ENCODE measurements around the gene PTGER1. TPM values are rescaled to one million over a fixed set of nuclear protein-coding genes. Genes with fewer than 3 reads are reported as not detected.
A peak's percentile ranks its signal among the peaks of the same experiment; 100 is the strongest.

PTGER1 gene, protein sequence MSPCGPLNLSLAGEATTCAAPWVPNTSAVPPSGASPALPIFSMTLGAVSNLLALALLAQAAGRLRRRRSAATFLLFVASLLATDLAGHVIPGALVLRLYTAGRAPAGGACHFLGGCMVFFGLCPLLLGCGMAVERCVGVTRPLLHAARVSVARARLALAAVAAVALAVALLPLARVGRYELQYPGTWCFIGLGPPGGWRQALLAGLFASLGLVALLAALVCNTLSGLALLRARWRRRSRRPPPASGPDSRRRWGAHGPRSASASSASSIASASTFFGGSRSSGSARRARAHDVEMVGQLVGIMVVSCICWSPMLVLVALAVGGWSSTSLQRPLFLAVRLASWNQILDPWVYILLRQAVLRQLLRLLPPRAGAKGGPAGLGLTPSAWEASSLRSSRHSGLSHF
- under 1 TPM; 0.29 to 0.41 TPM for total RNA-seq

DNA sequence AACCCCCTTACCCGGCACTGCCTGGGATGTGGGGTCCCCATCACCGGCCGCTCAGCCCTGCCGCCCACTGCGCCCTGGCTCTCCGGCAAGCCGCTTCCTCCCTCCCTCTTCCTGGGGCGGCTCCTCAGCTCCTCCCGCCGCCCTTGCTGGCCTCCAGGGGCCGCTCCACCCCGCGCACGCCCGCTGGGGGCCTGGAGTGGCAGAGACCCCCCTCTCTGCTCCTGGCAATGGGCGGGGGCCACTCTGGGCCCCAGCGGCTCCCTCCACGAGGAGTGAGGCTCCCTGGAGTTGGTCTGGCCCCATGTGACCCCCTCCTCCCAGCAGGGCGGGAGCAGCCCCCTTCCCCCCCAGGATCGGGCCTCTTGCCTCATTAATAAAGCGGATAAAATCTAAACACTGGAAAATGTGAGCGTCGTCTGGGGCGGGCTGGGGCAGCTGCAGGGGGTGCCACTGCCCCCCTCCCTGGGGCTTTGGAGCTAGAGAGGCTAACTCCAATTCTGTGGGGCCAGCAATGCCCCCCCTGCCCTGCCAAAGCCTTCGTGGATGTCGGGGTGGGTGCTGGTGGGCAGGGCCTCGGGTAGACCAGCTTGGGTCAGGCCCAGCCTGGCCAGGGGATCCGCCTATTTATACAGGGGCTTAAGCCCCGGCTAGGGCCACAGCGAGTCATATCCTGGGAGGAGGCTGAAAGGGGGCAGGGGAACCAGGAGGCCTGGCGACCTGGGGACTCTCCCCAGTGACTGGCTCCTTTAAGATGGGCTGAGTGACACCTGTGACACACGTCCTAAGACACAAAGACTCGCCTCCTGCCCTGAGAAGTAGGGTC, at the start of gene PTGER1:
Gene PTGER1 (minus strand): TSS at position 104 of the 823 bp plus-strand sequence. CDS start 1,034 bp downstream, outside the sequence.
- CTCF ChIA-PET, result interaction anchor here (1.0 to 1.7 kb wide), 7 partner anchors 8 to 60 kb away, joined by 3 to 5 read pairs (median 4); partner anchors contain the start of genes DNAJB1 and PKN1
- POLR2A ChIA-PET, result interaction anchor here (1.0 to 1.2 kb wide), 2 partner anchors 39 to 43 kb away, joined by 3 read pairs; no protein-coding TSS in a partner anchor
- Mint-ChIP-seq H3K4me1 (ENCODE audit: low read depth) (peaks cover 29% of the 10 kb centered on the region), H3K27ac (no peak within 1 kb of the TSS), H3K36me3 (peaks cover 4% of the 10 kb centered on the region), H3K27me3 (peaks cover 18% of the 10 kb centered on the region), H3K9me3 (no peaks in the 10 kb centered on the region), H3K4me3 (peak within 1 kb of the TSS; percentile 23)
- DNase-seq, result peak; percentile 74
- intact Hi-C loops (cut with micrococcal nuclease), result no loop called here

DNA sequence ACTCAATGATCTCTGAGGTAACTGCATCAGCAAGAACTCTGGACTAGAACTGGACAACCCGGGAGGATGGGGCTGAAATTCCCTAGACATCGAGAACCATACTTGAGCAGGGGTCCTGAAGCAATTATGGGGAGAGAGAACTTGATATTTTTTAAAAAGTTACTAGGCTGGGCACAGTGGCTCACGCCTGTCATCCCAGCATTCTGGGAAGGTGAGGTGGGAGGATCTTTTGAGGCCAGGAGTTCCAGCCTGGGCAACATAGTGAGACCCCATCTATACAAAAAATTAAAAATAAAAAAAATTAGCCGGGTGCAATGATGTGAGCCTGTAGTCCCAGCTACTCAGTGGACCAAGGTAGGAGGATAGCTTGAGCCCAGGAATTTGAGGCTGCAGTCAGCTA, 45.4 kb upstream of the PTGER1 start:
- POLR2A ChIA-PET, result no interaction called here
- Mint-ChIP-seq H3K9me3 (no peaks in the 10 kb centered on the region), H3K27ac (peak overlapping the region; percentile 97), H3K27me3 (no peaks in the 10 kb centered on the region), H3K4me3 (no peak overlapping the region), H3K4me1 (ENCODE audit: low read depth) (peaks cover 56% of the 10 kb centered on the region), H3K36me3 (peaks cover 22% of the 10 kb centered on the region)
- intact Hi-C loops (cut with micrococcal nuclease), result loop anchor here (5.0 to 10.0 kb wide), 3 partner anchors 127 to 1554 kb away; partner anchors contain the start of gene TPM4
- DNase-seq, result no peak
- CTCF ChIA-PET, result interaction anchor here (1.0 to 1.4 kb wide), 3 partner anchors 15 to 40 kb away, joined by 3 to 4 read pairs (median 3); no protein-coding TSS in a partner anchor

DNA sequence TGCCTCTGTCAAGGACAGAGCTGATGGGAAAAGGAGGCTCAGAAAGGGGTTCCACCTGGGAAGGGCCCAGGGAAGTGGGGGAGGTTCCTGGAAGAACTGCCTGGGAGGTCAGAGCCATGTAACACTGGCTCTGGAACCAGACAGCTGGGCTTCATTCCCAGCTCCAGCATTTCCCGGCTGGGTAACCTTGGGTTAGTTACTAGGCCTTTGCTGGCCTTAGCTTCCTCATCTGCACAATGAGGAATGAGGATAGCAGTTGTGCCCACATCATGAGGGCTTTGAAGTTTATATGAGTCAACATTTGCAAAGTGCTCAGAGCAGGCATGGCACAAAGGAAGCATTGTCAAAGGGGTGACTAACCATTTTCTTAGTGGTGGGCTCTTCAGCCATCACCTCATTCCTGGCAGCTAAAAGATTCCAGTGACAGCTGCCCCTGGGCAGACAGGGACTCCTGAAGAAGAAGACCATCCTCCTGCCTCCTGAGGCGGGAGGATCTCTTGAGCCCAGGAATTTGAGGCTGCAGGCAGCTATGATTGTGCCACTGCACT, 44.8 kb upstream of the PTGER1 start:
- Mint-ChIP-seq H3K4me1 (ENCODE audit: low read depth) (peaks cover 62% of the 10 kb centered on the region), H3K4me3 (peak overlapping the region; percentile 88), H3K9me3 (no peaks in the 10 kb centered on the region), H3K27ac (peak overlapping the region; percentile 97), H3K27me3 (no peaks in the 10 kb centered on the region), H3K36me3 (peaks cover 28% of the 10 kb centered on the region)
- POLR2A ChIA-PET, result interaction anchor here (1.5 kb wide), 1 partner anchor 9 kb away, joined by 5 read pairs; no protein-coding TSS in a partner anchor
- intact Hi-C loops (cut with micrococcal nuclease), result loop anchor here (5.0 to 10.0 kb wide), 3 partner anchors 127 to 1555 kb away; partner anchors contain the start of gene TPM4
- DNase-seq, result peak; percentile 52
- CTCF ChIA-PET, result interaction anchor here (0.8 to 1.4 kb wide), 2 partner anchors 14 to 39 kb away, joined by 3 read pairs; no protein-coding TSS in a partner anchor

DNA sequence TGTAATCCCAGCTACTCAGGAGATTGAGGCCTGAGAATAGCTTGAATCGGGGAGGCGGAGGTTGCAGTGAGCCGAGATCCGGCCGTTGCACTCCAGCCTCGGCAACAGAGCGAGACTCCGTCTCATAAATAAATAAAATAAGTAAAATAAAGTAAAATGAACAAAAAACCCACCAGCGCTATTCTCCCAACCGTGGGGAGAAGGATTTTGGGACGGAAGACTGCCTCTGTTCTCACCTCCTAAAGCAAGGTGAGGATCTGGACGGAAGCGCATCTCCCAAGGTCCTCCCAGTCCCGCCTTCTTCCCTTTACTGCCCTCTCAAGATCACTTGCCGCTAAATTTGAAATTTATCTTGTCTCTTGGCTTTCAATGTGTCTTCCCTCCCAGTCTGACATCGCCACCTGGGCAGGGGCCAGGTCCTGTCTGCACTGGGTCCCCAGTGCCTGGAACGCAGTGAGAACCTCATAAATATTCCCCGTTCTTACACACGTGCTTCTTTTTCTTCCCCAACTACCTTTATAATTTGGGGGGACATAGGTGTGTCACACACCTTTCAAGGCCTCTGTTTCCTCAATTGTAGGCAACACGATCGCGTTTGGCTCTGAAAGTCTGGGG, 44.2 kb upstream of the PTGER1 start:
- H3K9me3 Mint-ChIP-seq, result no peaks in the 10 kb centered on the region
- H3K27ac Mint-ChIP-seq, result peak overlapping the region; percentile 97
- no peak for DNase-seq
- ChIA-PET POLR2A (interaction anchor here (0.7 to 1.5 kb wide), 2 partner anchors 10 to 637 kb away, joined by 3 to 5 read pairs; no protein-coding TSS in a partner anchor), CTCF (interaction anchor here (0.8 to 3.0 kb wide), 3 partner anchors 14 to 39 kb away, joined by 3 to 11 read pairs (median 3); no protein-coding TSS in a partner anchor)
- no peaks in the 10 kb centered on the region for H3K27me3 Mint-ChIP-seq
- peaks cover 68% of the 10 kb centered on the region for H3K4me1 Mint-ChIP-seq (ENCODE audit: low read depth)
- intact Hi-C loops (cut with micrococcal nuclease), result no loop called here
- H3K4me3 Mint-ChIP-seq, result peak overlapping the region; percentile 88
- H3K36me3 Mint-ChIP-seq, result peaks cover 34% of the 10 kb centered on the region

DNA sequence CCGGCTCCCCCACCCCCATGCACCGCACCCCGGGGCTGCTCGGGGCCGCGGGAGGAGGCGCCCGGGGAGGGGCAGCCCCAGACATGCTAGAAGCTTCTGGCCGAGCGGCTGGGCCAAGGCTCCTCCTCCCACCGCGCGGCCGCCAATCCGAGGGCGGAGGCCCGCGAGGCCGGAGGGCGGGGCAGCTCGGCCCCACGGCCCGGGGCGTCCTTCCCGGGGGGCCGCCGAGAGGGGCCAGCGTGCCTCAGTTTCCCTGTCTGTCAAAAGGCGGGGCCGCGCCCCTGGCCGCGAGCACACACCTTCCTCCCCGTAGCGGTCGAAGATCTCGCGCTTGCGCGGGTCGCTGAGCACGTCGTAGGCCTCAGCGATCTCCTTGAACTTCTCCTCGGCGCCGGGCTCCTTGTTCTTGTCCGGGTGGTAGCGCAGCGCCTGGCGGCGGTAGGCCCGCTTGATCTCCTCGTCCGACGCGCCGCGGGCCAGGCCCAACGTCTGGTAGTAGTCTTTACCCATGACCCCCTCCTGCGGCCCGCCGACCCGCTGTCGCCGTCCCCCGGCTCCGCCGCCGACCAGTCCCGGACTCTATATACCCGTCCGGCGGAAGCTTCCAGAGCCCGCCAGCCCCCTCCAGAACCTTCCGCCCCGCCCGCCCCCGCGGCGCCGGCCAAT, 42.8 kb upstream of the PTGER1 start, which contains the start of gene DNAJB1:
Gene DNAJB1 (minus strand): TSS at position 558 of the 666 bp plus-strand sequence. CDS start 48 bp downstream, at position 510.
- H3K9me3 Mint-ChIP-seq, result no peaks in the 10 kb centered on the region
- peak within 1 kb of the TSS; percentile 88 for H3K4me3 Mint-ChIP-seq
- peak within 1 kb of the TSS; percentile 97 for H3K27ac Mint-ChIP-seq
- no peaks in the 10 kb centered on the region for H3K27me3 Mint-ChIP-seq
- peaks cover 36% of the 10 kb centered on the region for H3K36me3 Mint-ChIP-seq
- intact Hi-C loops (cut with micrococcal nuclease), result loop anchor here (1.0 kb wide), 2 partner anchors 11 kb away; partner anchors contain the start of gene TECR
- peak; percentile 79 for DNase-seq
- ChIA-PET POLR2A (interaction anchor here (0.5 to 2.3 kb wide), 9 partner anchors 10 to 754 kb away, joined by 3 to 18 read pairs (median 7); partner anchors contain the start of genes GIPC1, MRI1 and ZNF333), CTCF (interaction anchor here (0.8 to 4.0 kb wide), 8 partner anchors 12 to 381 kb away, joined by 3 to 21 read pairs (median 4); partner anchors contain the start of genes ASF1B and PTGER1)
- peaks cover 60% of the 10 kb centered on the region for H3K4me1 Mint-ChIP-seq (ENCODE audit: low read depth)

DNA sequence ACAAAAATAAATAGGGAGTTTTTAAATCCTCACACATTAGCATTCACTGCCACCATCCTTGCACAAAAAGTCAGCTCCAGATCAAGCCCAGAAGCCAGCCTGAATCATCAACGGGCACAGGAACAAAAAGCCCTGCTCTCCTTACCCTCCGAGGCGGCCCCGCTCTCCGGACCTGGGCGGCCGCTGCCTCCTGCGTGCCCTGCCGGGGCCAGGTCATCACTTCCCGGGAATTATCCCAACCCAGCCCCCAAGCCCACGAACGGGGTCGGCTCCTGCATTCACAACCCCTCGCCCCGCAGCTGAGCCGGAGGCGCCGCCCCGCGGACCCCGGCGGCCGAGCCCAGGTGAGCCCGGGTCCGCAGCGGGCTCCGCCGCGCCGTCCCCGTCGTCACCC, 42.3 kb upstream of the PTGER1 start:
- H3K9me3 Mint-ChIP-seq, result no peaks in the 10 kb centered on the region
- peak overlapping the region; percentile 88 for H3K4me3 Mint-ChIP-seq
- H3K36me3 Mint-ChIP-seq, result peaks cover 36% of the 10 kb centered on the region
- CTCF ChIA-PET, result interaction anchor here (0.8 to 4.0 kb wide), 6 partner anchors 11 to 381 kb away, joined by 3 to 21 read pairs (median 8); partner anchors contain the start of gene ASF1B
- intact Hi-C loops (cut with micrococcal nuclease), result no loop called here
- DNase-seq, result no peak
- POLR2A ChIA-PET, result interaction anchor here (0.6 to 2.3 kb wide), 7 partner anchors 10 to 753 kb away, joined by 3 to 18 read pairs (median 7); partner anchors contain the start of genes GIPC1 and MRI1
- H3K4me1 Mint-ChIP-seq (ENCODE audit: low read depth), result peaks cover 55% of the 10 kb centered on the region
- no peaks in the 10 kb centered on the region for H3K27me3 Mint-ChIP-seq
- H3K27ac Mint-ChIP-seq, result peak overlapping the region; percentile 82

DNA sequence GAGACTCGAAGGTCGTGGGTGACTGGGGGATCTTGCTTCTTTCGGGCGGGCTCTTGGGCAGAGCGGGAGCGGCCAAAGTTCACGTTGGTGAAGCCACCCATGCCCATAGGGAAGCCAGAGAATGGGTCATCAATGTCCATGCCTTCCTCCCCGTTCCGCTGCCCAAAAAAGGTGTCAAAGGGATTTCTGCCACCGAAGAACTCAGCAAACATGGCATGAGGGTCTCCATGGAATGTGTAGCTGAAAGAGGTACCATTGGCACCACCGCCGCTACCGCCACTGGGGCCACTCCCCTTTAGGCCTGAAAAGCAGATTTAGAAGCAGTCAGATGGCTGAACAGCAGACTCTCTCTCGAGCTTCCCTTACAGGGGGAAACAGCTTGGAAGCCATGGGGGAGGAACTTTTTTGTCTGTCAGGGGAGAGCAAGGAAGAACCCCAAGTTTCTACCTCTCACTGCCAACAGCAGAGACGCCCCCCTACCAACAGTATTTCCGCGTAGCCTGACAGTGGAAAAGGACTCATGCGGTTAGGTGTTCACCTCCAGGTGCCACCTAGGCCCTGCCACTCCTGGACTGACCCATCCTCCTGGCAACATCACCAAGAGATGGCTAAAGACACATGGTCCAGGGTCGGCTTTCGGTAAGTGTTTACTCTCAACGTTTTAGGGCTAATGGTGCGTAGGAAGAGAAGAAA, 41.7 kb upstream of the PTGER1 start:
- Mint-ChIP-seq H3K36me3 (peaks cover 36% of the 10 kb centered on the region), H3K27ac (peak overlapping the region; percentile 82), H3K4me1 (ENCODE audit: low read depth) (peaks cover 50% of the 10 kb centered on the region), H3K27me3 (no peaks in the 10 kb centered on the region), H3K4me3 (peak overlapping the region; percentile 88), H3K9me3 (no peaks in the 10 kb centered on the region)
- POLR2A ChIA-PET, result interaction anchor here (0.6 to 2.3 kb wide), 6 partner anchors 9 to 753 kb away, joined by 3 to 18 read pairs (median 12); partner anchors contain the start of genes GIPC1 and MRI1
- peak; percentile 29 for DNase-seq
- CTCF ChIA-PET, result interaction anchor here (0.8 to 4.0 kb wide), 6 partner anchors 11 to 170 kb away, joined by 3 to 21 read pairs (median 8); no protein-coding TSS in a partner anchor
- intact Hi-C loops (cut with micrococcal nuclease), result no loop called here

DNA sequence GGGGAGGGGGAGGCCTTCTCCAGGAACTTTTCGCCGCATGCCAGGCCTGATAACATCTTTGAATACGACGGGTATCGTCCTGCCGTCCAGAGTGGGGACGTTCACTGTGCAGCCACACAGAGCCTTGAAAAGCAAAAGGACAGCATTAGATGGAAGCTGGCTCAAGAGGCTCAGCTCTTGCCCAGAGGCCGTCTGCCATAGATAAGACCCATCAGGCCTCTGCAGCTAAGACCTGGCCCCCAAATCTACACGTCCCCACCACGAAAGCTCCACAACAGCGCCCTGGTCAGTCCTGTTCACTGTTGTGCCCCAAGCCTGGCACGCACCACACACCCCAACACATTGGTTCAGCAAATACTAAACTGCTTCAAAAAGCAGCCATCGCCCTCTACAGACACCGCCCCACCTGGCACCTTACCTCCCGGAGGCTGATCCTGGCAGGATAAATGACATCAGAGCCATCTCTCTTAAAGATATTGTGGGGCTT, 40.9 kb upstream of the PTGER1 start:
- Mint-ChIP-seq H3K27ac (peak overlapping the region; percentile 82), H3K4me3 (peak overlapping the region; percentile 88), H3K36me3 (peaks cover 36% of the 10 kb centered on the region), H3K27me3 (no peaks in the 10 kb centered on the region), H3K4me1 (ENCODE audit: low read depth) (peaks cover 47% of the 10 kb centered on the region), H3K9me3 (no peaks in the 10 kb centered on the region)
- ChIA-PET CTCF (interaction anchor here (1.5 to 4.0 kb wide), 3 partner anchors 10 to 171 kb away, joined by 4 to 21 read pairs (median 11); no protein-coding TSS in a partner anchor), POLR2A (interaction anchor here (0.8 kb wide), 1 partner anchor 10 kb away, joined by 3 read pairs; no protein-coding TSS in a partner anchor)
- no peak for DNase-seq
- intact Hi-C loops (cut with micrococcal nuclease), result no loop called here

DNA sequence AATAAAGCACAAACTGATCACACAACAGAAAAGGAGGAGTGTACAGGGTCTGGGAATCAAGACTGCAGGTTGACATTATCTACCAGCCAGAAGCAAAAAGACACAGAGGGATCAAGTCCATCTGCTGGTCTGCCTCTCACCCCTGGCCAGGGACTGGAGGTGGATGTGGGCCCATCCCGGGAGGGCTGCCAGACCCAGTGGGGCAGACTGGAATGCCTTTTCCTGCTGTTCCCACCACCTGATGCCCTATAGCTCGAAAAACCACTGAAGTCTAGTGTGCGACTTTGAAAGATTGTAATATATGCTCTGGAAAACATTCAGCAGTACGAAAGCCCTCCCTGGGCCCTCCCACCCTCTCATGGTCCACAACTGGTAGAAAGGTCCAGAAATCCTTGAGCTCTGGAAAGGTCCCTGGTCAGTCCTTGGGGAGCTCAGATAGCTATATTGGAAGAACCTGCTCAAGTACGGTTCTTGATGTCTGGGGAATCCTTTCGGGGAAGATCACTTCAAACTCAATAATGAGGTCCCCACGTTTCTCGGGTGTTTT, 40.4 kb upstream of the PTGER1 start:
- no peak for DNase-seq
- intact Hi-C loops (cut with micrococcal nuclease), result no loop called here
- H3K4me3 Mint-ChIP-seq, result peak overlapping the region; percentile 88
- peaks cover 36% of the 10 kb centered on the region for H3K36me3 Mint-ChIP-seq
- H3K27me3 Mint-ChIP-seq, result no peaks in the 10 kb centered on the region
- H3K9me3 Mint-ChIP-seq, result no peaks in the 10 kb centered on the region
- ChIA-PET CTCF (interaction anchor here (1.5 to 4.0 kb wide), 2 partner anchors 9 to 171 kb away, joined by 4 to 21 read pairs; no protein-coding TSS in a partner anchor), POLR2A (interaction anchor here (0.8 kb wide), 1 partner anchor 10 kb away, joined by 3 read pairs; no protein-coding TSS in a partner anchor)
- H3K27ac Mint-ChIP-seq, result peak overlapping the region; percentile 82
- peaks cover 52% of the 10 kb centered on the region for H3K4me1 Mint-ChIP-seq (ENCODE audit: low read depth)
